ENCODE data around the gene FSCN2.

- TF ChIP-seq CTCF (IDR thresholded peaks at IDR 0.05) (no peak), POLR2A (IDR thresholded peaks at IDR 0.05) (no peak)
Observed at GRCh38 chr17:81527591-81528383, at the start of gene FSCN2.

Measured in lower leg skin (tissue), 3 donors.